NCI-H146 treated with DMSO at 0.1 percent for 48 hours (cell line): ENCODE measurements around the gene LIPC.

Source experiments
- DNase-seq: peaks from one replicate; lab custom pipeline; 2025; ENCODE audit not compliant: unreplicated experiment; lab: John Stamatoyannopoulos, UW

The LIPC gene

GRCh38 chr15:58512522-58512921 is 80.7 kb downstream of the LIPC start:
- no peak for DNase-seq

DNA sequence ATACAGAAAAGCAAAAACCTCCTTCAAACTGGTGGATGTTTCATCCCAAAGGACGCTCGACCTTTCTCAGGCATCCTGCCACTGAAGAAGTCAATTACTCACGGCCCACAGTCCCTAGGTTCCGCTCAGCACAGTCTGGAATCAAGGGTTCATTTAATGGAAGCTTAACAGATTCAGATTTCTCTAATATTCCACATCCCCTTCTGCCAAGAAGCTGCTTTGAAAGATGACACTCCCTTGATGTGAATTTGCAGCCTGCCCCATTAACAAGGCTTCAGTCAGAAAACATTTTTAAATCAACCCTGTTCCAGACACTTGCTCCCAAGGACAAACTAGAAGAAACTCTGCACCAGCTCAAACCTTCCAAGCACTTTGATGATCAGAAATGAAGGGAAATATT is 81.2 kb downstream of the LIPC start:
- DNase-seq: no peak

DNA sequence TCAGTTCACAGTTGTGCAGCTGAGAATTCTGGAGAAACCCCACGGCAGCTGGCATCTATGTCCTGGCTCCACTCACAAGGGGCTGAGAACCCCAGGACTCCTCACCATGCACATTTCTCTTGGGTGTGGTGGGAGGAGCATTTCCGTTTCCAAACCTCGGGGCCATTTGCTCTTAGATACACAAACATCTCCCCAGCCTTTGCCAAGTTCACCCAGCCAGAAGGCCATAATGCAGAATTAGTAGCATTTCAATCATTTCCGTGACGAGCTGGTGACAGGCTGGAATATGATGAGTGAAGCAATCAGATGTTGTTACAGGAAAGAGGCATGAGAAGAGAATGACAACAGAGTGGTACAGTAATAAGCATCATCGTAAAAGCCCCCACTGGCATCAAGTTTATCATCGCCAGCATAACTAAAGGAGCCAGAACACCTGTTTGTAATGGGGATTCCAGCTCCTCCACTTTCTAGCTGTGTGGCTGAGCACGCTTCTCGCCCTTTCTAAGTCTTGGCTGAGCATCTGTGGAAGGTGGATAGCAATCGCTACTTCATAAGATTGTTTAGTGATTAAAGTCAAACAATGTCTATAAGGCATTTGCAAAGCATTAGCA is 82.0 kb downstream of the LIPC start:
- no peak for DNase-seq

DNA sequence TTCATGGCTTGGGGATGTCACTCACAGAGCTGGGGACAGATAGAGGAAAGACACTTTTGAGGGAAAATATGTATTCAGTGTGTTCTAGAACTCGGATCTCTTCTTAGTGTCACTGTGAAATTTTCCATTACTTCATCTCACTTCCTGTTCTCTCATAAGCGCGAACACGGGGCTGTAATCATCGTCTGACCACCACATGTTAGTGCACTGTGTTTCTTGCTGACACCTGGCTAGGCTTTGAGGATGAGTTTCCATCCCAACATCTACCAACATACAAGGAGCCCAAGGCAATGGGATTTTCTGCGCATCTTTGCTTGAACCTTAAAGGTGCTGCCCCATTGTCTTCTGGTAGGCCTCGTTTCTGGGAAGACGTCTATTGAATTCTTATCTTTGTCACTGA is 84.0 kb downstream of the LIPC start:
- DNase-seq: no peak

GRCh38 chr15:58517252-58517681 is 85.5 kb downstream of the LIPC start:
- no peak for DNase-seq

DNA sequence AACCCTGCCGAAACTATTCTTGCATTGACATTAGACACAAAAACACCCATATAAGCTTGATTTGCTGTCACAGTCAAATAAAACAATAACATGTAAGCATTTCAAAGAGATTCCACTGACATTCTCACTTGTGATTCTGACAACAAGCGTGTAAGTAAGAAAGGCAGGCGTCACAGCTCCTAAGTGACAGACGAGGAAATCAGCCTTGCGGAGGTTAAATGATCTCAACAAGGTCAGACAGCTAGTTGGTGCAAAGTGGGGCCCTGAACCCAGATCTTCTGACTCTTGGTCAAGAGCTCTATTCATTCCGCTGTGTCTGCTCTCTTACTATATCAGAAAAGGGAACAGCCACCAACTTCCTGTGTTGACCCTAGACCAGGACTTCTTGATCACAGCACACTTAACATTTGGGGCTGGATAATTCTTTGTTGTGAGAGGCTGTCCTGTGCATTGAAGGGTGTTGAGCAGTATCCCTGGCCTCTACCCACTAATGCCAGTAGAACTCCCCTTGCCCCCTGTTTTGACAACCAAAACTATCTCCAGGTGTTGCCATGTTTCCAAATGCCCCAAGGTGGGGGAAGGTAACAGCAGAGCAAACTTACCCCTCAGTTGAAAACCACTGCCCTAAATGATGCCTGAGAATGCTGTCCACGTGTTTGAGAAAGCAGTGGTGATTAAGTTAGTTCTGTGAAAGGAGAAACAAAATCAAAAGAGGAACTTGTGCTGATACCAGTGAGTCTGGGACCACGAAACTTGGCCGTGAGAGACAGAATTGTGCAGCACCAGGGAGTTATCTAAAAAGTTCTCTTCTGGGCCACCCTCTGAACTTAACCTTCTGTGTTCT is 86.1 kb downstream of the LIPC start:
- no peak for DNase-seq

- DNase-seq: no peak
Observed at GRCh38 chr15:58518626-58519025, 86.8 kb downstream of the LIPC start.

GRCh38 chr15:58519516-58519915 is 87.7 kb downstream of the LIPC start:
- DNase-seq: no peak

GRCh38 chr15:58520464-58520863 is 88.7 kb downstream of the LIPC start:
- DNase-seq: no peak

- DNase-seq: no peak
Observed at GRCh38 chr15:58520936-58521292, 89.1 kb downstream of the LIPC start.

DNA sequence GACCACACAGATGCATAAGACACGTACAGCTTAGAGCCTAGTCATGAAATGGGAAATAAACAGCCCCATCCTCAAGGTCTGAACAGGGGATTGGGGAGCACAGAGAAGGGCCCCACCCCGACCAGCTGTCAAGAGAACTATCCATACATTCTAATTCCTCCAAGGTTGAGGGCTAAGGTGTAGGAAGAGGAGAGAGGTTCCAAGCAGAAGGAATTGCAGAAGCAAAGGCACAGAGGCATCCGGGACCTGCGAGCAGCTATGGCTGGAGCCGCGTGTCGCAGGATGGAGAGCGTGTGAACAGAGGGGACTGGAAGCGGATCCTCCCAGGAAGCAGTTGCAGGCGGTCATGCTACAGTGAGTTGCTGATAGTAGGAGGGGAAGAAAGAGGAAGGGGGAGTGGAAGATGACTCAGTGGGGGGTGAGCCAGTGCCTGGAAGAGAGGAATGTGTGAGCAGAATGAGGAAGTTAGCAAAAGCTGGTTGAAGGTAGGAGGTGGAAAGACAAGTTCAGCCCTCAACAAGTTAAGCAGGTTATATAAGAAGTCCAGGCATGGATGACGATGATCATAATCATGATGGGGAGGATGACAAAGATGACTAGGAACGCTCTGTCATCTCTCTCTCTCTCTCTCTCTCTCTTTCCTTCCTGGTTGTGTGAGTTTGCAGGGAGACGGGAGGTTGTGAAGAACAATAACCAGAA is 89.7 kb downstream of the LIPC start:
- no peak for DNase-seq

DNA sequence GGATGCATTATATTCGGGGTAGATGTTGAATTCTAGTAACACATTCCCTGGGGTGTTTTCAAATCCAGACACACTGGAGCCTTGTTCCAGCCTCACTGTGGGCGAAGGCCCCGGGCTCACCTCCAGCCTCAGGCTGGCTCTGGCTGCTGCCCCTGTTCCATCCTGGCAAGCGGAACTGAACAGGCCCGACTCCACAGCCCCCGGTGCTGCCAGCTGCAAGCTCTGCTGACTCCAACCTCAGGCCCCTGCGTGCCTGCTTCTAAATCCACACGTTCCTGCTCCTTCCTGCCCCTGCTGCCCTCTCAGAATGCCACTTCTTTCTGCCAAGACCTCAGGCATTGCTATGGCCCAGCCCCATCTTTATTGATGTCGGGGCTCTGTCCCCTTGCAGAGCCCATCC is 90.6 kb downstream of the LIPC start:
- DNase-seq: no peak

GRCh38 chr15:58522865-58523264 is 91.1 kb downstream of the LIPC start:
- no peak for DNase-seq

DNA sequence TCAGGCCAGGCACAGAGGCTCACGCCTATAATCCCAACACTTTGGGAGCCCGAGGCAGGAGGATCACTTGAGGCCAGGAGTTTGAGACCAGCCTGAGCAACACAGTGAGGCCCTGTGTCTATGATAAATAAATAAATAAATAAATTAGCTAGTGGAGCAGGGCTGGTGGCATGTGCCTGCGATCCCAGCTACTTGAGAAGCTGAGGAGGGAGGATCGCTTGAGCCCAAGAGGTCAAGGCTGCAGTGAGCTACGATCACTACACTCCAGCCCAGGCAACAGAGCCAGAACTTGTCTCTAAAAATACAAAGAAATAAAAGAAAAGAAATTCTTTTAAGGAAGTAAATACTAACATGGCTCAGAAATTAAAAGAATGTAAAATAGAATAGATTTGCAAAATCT is 91.8 kb downstream of the LIPC start:
- no peak for DNase-seq

DNA sequence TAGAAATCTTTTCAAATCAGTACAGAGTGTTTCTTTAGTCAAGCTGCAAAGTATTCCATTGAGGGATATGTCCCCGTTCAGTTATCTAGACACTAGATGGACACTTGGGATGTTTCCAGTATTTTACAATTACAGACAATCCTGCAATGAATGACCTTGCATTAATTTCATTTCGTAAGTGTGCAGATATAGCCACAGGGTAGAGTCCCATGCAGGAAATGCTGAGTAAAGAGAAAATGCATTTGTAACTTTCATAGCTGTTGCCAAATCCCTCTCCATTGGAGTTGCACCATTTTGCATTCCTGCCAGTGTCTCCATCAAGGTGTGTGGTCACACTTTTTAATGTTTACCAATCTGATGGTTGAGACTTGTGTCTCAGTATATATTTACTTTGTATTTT is 92.5 kb downstream of the LIPC start:
- no peak for DNase-seq

- DNase-seq: no peak
Observed at GRCh38 chr15:58525991-58526421, 94.2 kb downstream of the LIPC start.

- no peak for DNase-seq
Observed at GRCh38 chr15:58526647-58527192, 94.9 kb downstream of the LIPC start.

- no peak for DNase-seq
Observed at GRCh38 chr15:58527573-58528187, 95.9 kb downstream of the LIPC start.

DNA sequence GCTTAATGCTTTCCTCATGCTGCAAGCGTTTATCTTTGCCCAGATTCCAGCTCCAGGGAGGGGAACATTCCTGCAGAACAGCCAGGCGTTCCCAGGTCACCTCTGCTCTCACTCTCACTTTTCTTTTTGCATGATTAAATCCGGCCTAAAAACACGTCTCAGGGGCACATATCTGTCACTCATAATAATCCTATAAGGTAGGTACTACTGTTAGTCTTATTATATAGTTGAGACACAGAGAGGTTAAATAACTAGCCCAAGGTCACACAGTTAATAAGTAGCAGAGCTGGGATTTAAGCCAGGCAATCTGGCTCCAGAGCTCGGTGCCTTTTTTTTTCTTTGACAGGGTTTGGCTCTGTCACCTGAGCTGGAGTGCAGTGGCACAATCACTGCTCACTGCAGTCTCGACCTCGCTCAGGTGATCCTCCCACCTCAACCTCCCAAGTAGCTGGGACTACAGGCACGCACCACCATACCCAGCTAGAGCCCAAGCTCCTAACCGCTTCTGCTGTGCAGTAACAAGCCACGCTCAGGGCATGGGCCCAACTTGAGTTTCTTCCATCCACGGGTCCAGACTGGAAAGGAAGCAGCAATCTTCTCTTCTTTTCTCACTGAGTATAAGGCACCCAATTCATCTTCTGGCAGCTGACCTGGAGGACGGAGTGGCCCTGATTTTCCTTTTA is 96.5 kb downstream of the LIPC start:
- DNase-seq: no peak

GRCh38 chr15:58529041-58529440 is 97.2 kb downstream of the LIPC start:
- no peak for DNase-seq

- no peak for DNase-seq
Observed at GRCh38 chr15:58530056-58530590, 98.3 kb downstream of the LIPC start.
